Activated naive CD4-positive, alpha-beta T cell treated with anti-CD3 and anti-CD28 coated beads, Interleukin-2, amount 50 U/mL, for 16 hours (primary cell): ENCODE data around the gene SEC31A.
"Not testable (repeated sequence)": the region's sequence is repeated elsewhere in the genome, so short reads cannot be mapped to it uniquely, and the experiment has no call there.

Experiments
- DNase-seq: peaks from one replicate; pipeline ENCODE4 v3.0.0-alpha.2; 2020

SEC31A gene

GRCh38 chr4:82891707-82892466 lies 934 bp upstream of the SEC31A start:
- DNase-seq = no peak

GRCh38 chr4:82890528-82890900 lies 439 bp downstream of the SEC31A start:
- no peak for DNase-seq

- DNase-seq = no peak
These were observed 1.7 kb downstream of the SEC31A start for GRCh38 chr4:82889287-82889686.

GRCh38 chr4:82886147-82886942 lies 4.6 kb downstream of the SEC31A start:
- DNase-seq = no peak

GRCh38 chr4:82885410-82885809 lies 5.5 kb downstream of the SEC31A start:
- no peak for DNase-seq

- DNase-seq = no peak
These were observed 22.4 kb downstream of the SEC31A start for GRCh38 chr4:82868572-82868971.

- no peak for DNase-seq
These were observed 24.1 kb downstream of the SEC31A start for GRCh38 chr4:82866706-82867385.

- DNase-seq = not testable (repeated sequence)
These were observed 24.9 kb downstream of the SEC31A start for GRCh38 chr4:82866033-82866432.

- DNase-seq = no peak
These were observed 25.4 kb downstream of the SEC31A start for GRCh38 chr4:82865592-82865991.

- DNase-seq = no peak
These were observed 26.5 kb downstream of the SEC31A start for GRCh38 chr4:82864336-82864979.

GRCh38 chr4:82861529-82861928 lies 29.4 kb downstream of the SEC31A start:
- no peak for DNase-seq

- not testable (repeated sequence) for DNase-seq
These were observed 30.5 kb downstream of the SEC31A start for GRCh38 chr4:82860487-82860886.

GRCh38 chr4:82852751-82853285 lies 38.1 kb downstream of the SEC31A start:
- DNase-seq = no peak

GRCh38 chr4:82851885-82852750 lies 38.8 kb downstream of the SEC31A start:
- no peak for DNase-seq

GRCh38 chr4:82851318-82851717 lies 39.6 kb downstream of the SEC31A start:
- no peak for DNase-seq

- DNase-seq = no peak
These were observed 40.3 kb downstream of the SEC31A start for GRCh38 chr4:82850684-82851083.

- DNase-seq = no peak
These were observed 42.2 kb downstream of the SEC31A start for GRCh38 chr4:82848706-82849105.

- no peak for DNase-seq
These were observed 48.4 kb downstream of the SEC31A start for GRCh38 chr4:82842593-82842992.

- no peak for DNase-seq
These were observed 51.3 kb downstream of the SEC31A start for GRCh38 chr4:82839624-82840023.

- no peak for DNase-seq
These were observed 57.1 kb downstream of the SEC31A start for GRCh38 chr4:82833696-82834313.

- not testable (repeated sequence) for DNase-seq
These were observed 57.9 kb downstream of the SEC31A start for GRCh38 chr4:82833060-82833459.
